Kidney (tissue), 14 donors: Measurements from ENCODE around the gene BRINP3. TPM values are rescaled to one million over a fixed set of nuclear protein-coding genes. Genes with fewer than 3 reads are reported as not detected.

Source experiments
- DNase-seq, 5 donors: peaks; one replicate each; pipeline ENCODE4 v3.0.0-alpha.2; 2013 to 2020
- FAIRE-seq: peaks from 2 replicates; lab custom pipeline; 2012; peaks lifted over from hg19 to GRCh38; lab: Jason Lieb, UNC
- H3K27ac ChIP-seq, 2 donors: one replicate each; pipeline ENCODE4 v1.7.0; 2013; ENCODE audit warnings: low read depth in 2 of 2, low read length in 2 of 2, inconsistent platforms in 1 of 2
- H3K27me3 ChIP-seq: one replicate; pipeline ENCODE4 v1.7.1; 2013; ENCODE audit warnings: low read length, inconsistent platforms; ENCODE audit not compliant: control insufficient read depth, insufficient read depth
- H3K36me3 ChIP-seq, 3 donors: one replicate each; pipeline versions ENCODE4 v1.7.0 to v1.7.1; 2013; ENCODE audit warnings: low read length in 3 of 3, control low read depth in 1 of 3, inconsistent platforms in 1 of 3; ENCODE audit not compliant: insufficient read depth in 3 of 3, control insufficient read depth in 2 of 3
- H3K4me1 ChIP-seq, 3 donors: one replicate each; pipeline versions ENCODE4 v1.7.0 to v1.7.1; 2013; ENCODE audit warnings: low read length in 3 of 3, inconsistent platforms in 1 of 3, low read depth in 1 of 3; ENCODE audit not compliant: control insufficient read depth in 2 of 3, insufficient read depth in 2 of 3
- H3K4me3 ChIP-seq, 3 donors: one replicate each; pipeline versions ENCODE4 v1.7.0 to v1.8.1; 2013; ENCODE audit warnings: low read length in 3 of 3, control low read depth in 1 of 3, inconsistent platforms in 1 of 3
- H3K9ac ChIP-seq, 3 donors: one replicate each; pipeline versions ENCODE4 v1.7.0 to v1.7.1; 2013; ENCODE audit warnings: low read length in 3 of 3, control low read depth in 1 of 3, inconsistent platforms in 1 of 3
- H3K9me3 ChIP-seq, 3 donors: one replicate each; pipeline versions ENCODE4 v1.7.0 to v1.7.1; 2013; ENCODE audit warnings: low read length in 3 of 3, control low read depth in 1 of 3, inconsistent platforms in 1 of 3; ENCODE audit not compliant: control insufficient read depth in 2 of 3, insufficient read depth in 1 of 3
- CTCF ChIP-seq: IDR thresholded peaks from 3 replicates; pipeline ENCODE4 v1.5.1; 2012; ENCODE audit warnings: mild to moderate bottlenecking, moderate library complexity, borderline replicate concordance; ENCODE audit not compliant: insufficient read depth; ENCODE audit errors: extremely low read depth
- intact Hi-C: fragments of 100-400 bp; cut with DNase I; formaldehyde crosslinking; loops from one replicate; pipeline ENCODE4 v1.11.1; 2022
- polyA plus RNA-seq: library from polyadenylated mRNA; stranded (reverse); fragments of 350-450 nt; fragmentation: Illumina TruSeq; extraction: RNeasy Lipid Tissue Mini Kit (QIAGEN cat#74804); gene quantifications from one replicate; pipeline ENCODE4 v1.2.3, GENCODE V29; 2014; ENCODE audit warnings: low read depth, low replicate concordance; ENCODE audit not compliant: insufficient read depth
- total RNA-seq: library from RNA; stranded (reverse); fragmentation: NEBNext Ultra II Directional; extraction: Animal tissue kit (Norgen Biotek cat#: 25700); gene quantifications from one replicate; pipeline ENCODE4 v1.2.1, GENCODE V29; 2021
- donor health status: control.
- donor health status: control.
- donor health status: control.
- donor health status: control.
- donor health status: control.
- donor health status: DM: yes; HTN: yes; CAD: no.
- donor health status: Normal renal cell carcinoma (clear cell type).

Gene BRINP3
- total and polyA plus RNA-seq, 2 donors from 2014 or later = 1.4 to 1.8 TPM

- no peak overlapping the region for H3K27ac ChIP-seq
- intact Hi-C loops = no loop called here
- H3K4me3 ChIP-seq = no peak overlapping the region
- FAIRE-seq = no peak
- no peak for DNase-seq
- no peaks in the 10 kb centered on the region for H3K9me3 ChIP-seq
- H3K9ac ChIP-seq = no peak overlapping the region
- TF ChIP-seq CTCF = no peak
- no peaks in the 10 kb centered on the region for H3K4me1 ChIP-seq
- H3K36me3 ChIP-seq = no peaks in the 10 kb centered on the region
- no peaks in the 10 kb centered on the region for H3K27me3 ChIP-seq
These were observed 155.4 kb downstream of the BRINP3 start for GRCh38 chr1:190322274-190322673.

GRCh38 chr1:190320952-190321351, 156.7 kb downstream of the BRINP3 start:
- intact Hi-C loops = no loop called here
- no peak for FAIRE-seq
- Histone ChIP-seq H3K4me3 (no peak overlapping the region), H3K27ac (no peak overlapping the region), H3K9me3 (no peaks in the 10 kb centered on the region), H3K4me1 (no peaks in the 10 kb centered on the region), H3K27me3 (no peaks in the 10 kb centered on the region), H3K9ac (no peak overlapping the region), H3K36me3 (no peaks in the 10 kb centered on the region)
- DNase-seq = peak in 2 of 5 donors; percentile 10 to 26
- no peak for TF ChIP-seq CTCF

GRCh38 chr1:190312763-190313162, 164.9 kb downstream of the BRINP3 start:
- intact Hi-C loops = no loop called here
- H3K36me3 ChIP-seq = no peaks in the 10 kb centered on the region
- H3K9me3 ChIP-seq = peaks cover 0 to 1% (median 0%) of the 10 kb centered on the region in 3 donors
- DNase-seq (no peak), FAIRE-seq (no peak)
- no peak overlapping the region for H3K9ac ChIP-seq
- H3K4me1 ChIP-seq = no peaks in the 10 kb centered on the region
- TF ChIP-seq CTCF = no peak
- H3K27me3 ChIP-seq = no peaks in the 10 kb centered on the region
- no peak overlapping the region for H3K27ac ChIP-seq
- H3K4me3 ChIP-seq = no peak overlapping the region

- no peak for TF ChIP-seq CTCF
- intact Hi-C loops = no loop called here
- no peak for FAIRE-seq
These were observed 174.2 kb downstream of the BRINP3 start for GRCh38 chr1:190303501-190303900.

More at GRCh38 chr1:190303501-190303900, 174.2 kb downstream of the BRINP3 start:
- no peaks in the 10 kb centered on the region for H3K27me3 ChIP-seq
- H3K36me3 ChIP-seq = no peaks in the 10 kb centered on the region
- H3K4me3 ChIP-seq = no peak overlapping the region
- H3K4me1 ChIP-seq = no peaks in the 10 kb centered on the region
- no peak for DNase-seq
- peaks cover 0 to 3% (median 0%) of the 10 kb centered on the region in 3 donors for H3K9me3 ChIP-seq
- H3K27ac ChIP-seq = no peak overlapping the region
- no peak overlapping the region for H3K9ac ChIP-seq
